NB4 (cell line): ENCODE data around the gene PLAGL2.

Source experiments
- POLR2A ChIP-seq: IDR thresholded peaks from 2 replicates; pipeline ENCODE4 v1.6.1; 2011; ENCODE audit warnings: mild to moderate bottlenecking; ENCODE audit not compliant: insufficient read length; ENCODE audit errors: extremely low read depth
- TF ChIP-seq, protein P1 (sequence below): IDR thresholded peaks from one replicate; pipeline ENCODE4 v1.5.1; 2012; ENCODE audit warnings: low read depth, low read length

DNA sequence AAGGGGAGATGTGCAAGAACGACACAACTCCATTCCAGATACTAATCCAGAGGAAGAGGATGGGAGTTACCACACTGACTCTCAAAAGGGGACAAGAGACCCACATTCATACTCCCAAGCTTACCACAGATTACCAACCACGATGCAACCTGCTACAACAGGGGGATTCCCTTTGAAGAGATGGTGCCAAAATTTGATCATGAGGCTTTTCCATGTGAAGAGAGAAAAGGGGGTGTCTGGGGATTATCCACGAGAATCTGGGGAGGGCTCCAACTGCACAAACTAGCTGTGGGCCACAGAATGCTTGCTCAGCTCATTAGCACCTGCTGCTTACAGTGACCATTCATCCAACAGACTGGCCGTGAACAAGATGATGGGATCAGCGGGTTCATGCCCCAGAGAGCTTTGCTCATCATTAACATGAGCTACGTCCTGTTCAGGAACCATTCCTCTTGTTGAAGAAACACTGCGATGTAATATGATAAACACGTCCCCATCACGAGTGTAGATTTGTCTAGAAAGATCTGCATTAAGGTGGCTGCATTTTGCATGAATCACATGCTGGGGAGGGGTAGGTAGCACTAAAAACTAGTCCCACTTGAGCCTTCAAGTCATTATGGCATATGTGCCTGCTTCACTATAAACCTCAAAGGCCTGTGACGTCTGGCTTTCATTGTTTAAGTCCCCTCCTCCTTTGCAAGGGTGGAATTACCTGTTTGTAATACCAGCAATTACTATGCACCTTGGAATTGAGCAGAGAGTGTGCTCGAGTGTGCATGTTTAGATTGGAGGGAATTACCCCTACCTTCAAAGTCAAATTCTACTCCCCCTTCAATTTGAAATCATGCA is 4.0 kb downstream of the PLAGL2 start:
- TF ChIP-seq, protein P1, sequence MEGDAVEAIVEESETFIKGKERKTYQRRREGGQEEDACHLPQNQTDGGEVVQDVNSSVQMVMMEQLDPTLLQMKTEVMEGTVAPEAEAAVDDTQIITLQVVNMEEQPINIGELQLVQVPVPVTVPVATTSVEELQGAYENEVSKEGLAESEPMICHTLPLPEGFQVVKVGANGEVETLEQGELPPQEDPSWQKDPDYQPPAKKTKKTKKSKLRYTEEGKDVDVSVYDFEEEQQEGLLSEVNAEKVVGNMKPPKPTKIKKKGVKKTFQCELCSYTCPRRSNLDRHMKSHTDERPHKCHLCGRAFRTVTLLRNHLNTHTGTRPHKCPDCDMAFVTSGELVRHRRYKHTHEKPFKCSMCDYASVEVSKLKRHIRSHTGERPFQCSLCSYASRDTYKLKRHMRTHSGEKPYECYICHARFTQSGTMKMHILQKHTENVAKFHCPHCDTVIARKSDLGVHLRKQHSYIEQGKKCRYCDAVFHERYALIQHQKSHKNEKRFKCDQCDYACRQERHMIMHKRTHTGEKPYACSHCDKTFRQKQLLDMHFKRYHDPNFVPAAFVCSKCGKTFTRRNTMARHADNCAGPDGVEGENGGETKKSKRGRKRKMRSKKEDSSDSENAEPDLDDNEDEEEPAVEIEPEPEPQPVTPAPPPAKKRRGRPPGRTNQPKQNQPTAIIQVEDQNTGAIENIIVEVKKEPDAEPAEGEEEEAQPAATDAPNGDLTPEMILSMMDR = no peak
- no peak for TF ChIP-seq POLR2A
